ENCODE results near the gene SMC3. TPM values are rescaled to one million over a fixed set of nuclear protein-coding genes. Genes with fewer than 3 reads are reported as not detected.

The SMC3 gene
- total RNA-seq, 1 donor from 2014 or later, result 94.6 TPM

- Mint-ChIP-seq H3K27me3 (no peaks in the 10 kb centered on the region), H3K36me3 (ENCODE audit: insufficient read depth) (no peaks in the 10 kb centered on the region), H3K27ac (no peak overlapping the region), H3K4me3 (ENCODE audit: low read depth) (no peak overlapping the region), H3K9me3 (ENCODE audit: low read depth) (no peaks in the 10 kb centered on the region), H3K4me1 (ENCODE audit: low read depth) (peaks cover 18% of the 10 kb centered on the region)
- no peak for DNase-seq (ENCODE audit: low spot score, unreplicated experiment)
- TF ChIP-seq CTCF (IDR thresholded peaks at IDR 0.05; ENCODE audit: unreplicated experiment), result no peak
Observed at GRCh38 chr10:110612087-110612486, 44.6 kb downstream of the SMC3 start.

GRCh38 chr10:110612629-110613028 lies 45.1 kb downstream of the SMC3 start:
- no peak for DNase-seq (ENCODE audit: low spot score, unreplicated experiment)
- H3K36me3 Mint-ChIP-seq (ENCODE audit: insufficient read depth), result no peaks in the 10 kb centered on the region
- no peaks in the 10 kb centered on the region for H3K27me3 Mint-ChIP-seq
- H3K4me3 Mint-ChIP-seq (ENCODE audit: low read depth), result no peak overlapping the region
- H3K4me1 Mint-ChIP-seq (ENCODE audit: low read depth), result peaks cover 18% of the 10 kb centered on the region
- no peak for TF ChIP-seq CTCF (IDR thresholded peaks at IDR 0.05; ENCODE audit: unreplicated experiment)
- H3K27ac Mint-ChIP-seq, result no peak overlapping the region
- no peaks in the 10 kb centered on the region for H3K9me3 Mint-ChIP-seq (ENCODE audit: low read depth)

GRCh38 chr10:110613341-110613995 lies 46.0 kb downstream of the SMC3 start:
- Mint-ChIP-seq H3K4me1 (ENCODE audit: low read depth) (peaks cover 18% of the 10 kb centered on the region), H3K9me3 (ENCODE audit: low read depth) (no peaks in the 10 kb centered on the region), H3K36me3 (ENCODE audit: insufficient read depth) (no peaks in the 10 kb centered on the region), H3K4me3 (ENCODE audit: low read depth) (no peak overlapping the region), H3K27ac (no peak overlapping the region), H3K27me3 (no peaks in the 10 kb centered on the region)
- no peak for DNase-seq (ENCODE audit: low spot score, unreplicated experiment)
- no peak for TF ChIP-seq CTCF (IDR thresholded peaks at IDR 0.05; ENCODE audit: unreplicated experiment)

- H3K9me3 Mint-ChIP-seq (ENCODE audit: low read depth), result no peaks in the 10 kb centered on the region
- H3K4me3 Mint-ChIP-seq (ENCODE audit: low read depth), result no peak overlapping the region
- no peak overlapping the region for H3K27ac Mint-ChIP-seq
- no peaks in the 10 kb centered on the region for H3K27me3 Mint-ChIP-seq
- peaks cover 18% of the 10 kb centered on the region for H3K4me1 Mint-ChIP-seq (ENCODE audit: low read depth)
- DNase-seq (ENCODE audit: low spot score, unreplicated experiment), result no peak
- TF ChIP-seq CTCF (IDR thresholded peaks at IDR 0.05; ENCODE audit: unreplicated experiment), result no peak
- no peaks in the 10 kb centered on the region for H3K36me3 Mint-ChIP-seq (ENCODE audit: insufficient read depth)
Observed at GRCh38 chr10:110613996-110614495, 46.6 kb downstream of the SMC3 start.

- no peak for DNase-seq (ENCODE audit: low spot score, unreplicated experiment)
- Mint-ChIP-seq H3K36me3 (ENCODE audit: insufficient read depth) (no peaks in the 10 kb centered on the region), H3K9me3 (ENCODE audit: low read depth) (no peaks in the 10 kb centered on the region), H3K27me3 (no peaks in the 10 kb centered on the region), H3K4me1 (ENCODE audit: low read depth) (peaks cover 15% of the 10 kb centered on the region), H3K27ac (no peak overlapping the region), H3K4me3 (ENCODE audit: low read depth) (no peak overlapping the region)
- no peak for TF ChIP-seq CTCF (IDR thresholded peaks at IDR 0.05; ENCODE audit: unreplicated experiment)
Observed at GRCh38 chr10:110615057-110615747, 47.7 kb downstream of the SMC3 start.
